Measurements from ENCODE around the gene HOMER3. TPM values are rescaled to one million over a fixed set of nuclear protein-coding genes. Genes with fewer than 3 reads are reported as not detected.

The HOMER3 gene
- total and polyA plus RNA-seq, 2 experiments from 2014 or later: 16.7 to 38.4 TPM

DNA sequence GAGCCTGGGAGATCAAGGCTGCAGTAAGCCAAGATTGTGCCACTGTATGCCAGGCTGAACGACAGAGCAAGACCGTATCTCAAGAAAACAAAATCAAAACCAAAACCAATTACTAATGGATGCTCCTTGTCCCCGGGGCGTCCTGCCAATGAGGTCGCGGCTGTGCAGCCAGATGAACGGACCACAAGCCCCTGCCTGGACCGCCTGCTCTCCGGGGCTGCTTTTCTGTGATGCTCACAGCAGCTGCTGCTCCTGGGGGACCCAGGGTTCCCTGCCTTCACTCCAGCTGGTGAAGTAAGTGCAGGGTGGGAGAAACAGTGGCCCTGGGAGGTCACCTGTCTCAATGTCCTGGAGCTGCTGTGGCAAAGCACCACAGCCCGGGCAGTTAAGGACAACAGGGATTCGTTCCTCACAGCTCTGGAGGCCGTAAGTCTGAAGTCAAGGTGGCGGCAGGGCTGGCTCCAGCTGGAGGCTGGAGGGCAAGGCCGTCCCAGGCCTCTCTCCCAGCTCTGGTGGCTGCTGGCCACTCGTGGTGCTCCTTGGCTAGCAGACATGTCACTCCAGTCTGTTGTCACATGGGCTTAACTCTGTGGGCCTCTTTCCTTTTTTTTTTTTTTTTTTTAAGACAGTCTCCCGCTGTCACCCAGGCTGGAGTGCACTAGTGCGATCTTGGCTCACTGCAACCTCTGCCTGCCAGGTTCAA lies 31.9 kb downstream of the HOMER3 start:
- Mint-ChIP-seq H3K9me3 (no peaks in the 10 kb centered on the region), H3K27me3 (ENCODE audit: insufficient read depth, low read depth, poor library complexity) (peaks cover 4% of the 10 kb centered on the region)
- H3K27ac ChIP-seq (ENCODE audit: low read depth): no peak overlapping the region

More for the DNA sequence above, 31.9 kb downstream of the HOMER3 start:
- H3K36me3 ChIP-seq (ENCODE audit: insufficient read depth): 0 out of 2 replicates have a peak, but pooled peaks cover 4% of the 10 kb centered on the region
- H4K20me1 ChIP-seq (replicated peaks; ENCODE audit: insufficient read depth): no peaks in the 10 kb centered on the region; the same call in 1 of the 2 replicates
- H3K36me3 Mint-ChIP-seq (ENCODE audit: low read depth): peaks cover 20% of the 10 kb centered on the region
- no peaks in the 10 kb centered on the region for H3K4me1 Mint-ChIP-seq
- DNase-seq (ENCODE audit: low spot score): no peak
- H3K9me2 ChIP-seq (ENCODE audit: insufficient read depth): no peaks in the 10 kb centered on the region
- H3K27me3 ChIP-seq (ENCODE audit: insufficient read depth): no peaks in the 10 kb centered on the region
- H3K4me1 ChIP-seq (ENCODE audit: insufficient read depth): no peaks in the 10 kb centered on the region
- no peak overlapping the region for H2AFZ ChIP-seq
- TF ChIP-seq EZH2phosphoT487 (IDR thresholded peaks at IDR 0.05; ENCODE audit: unreplicated experiment): no peak
- TF ChIP-seq ZNF114 (CRISPR knock-in tag; IDR thresholded peaks at IDR 0.05): no peak
- no peak for TF ChIP-seq STAT1 (IDR thresholded peaks at IDR 0.05; ENCODE audit: unreplicated experiment)
- no peak for TF ChIP-seq EZH2 (IDR thresholded peaks at IDR 0.05; ENCODE audit: low read depth, unreplicated experiment)
- TF ChIP-seq, protein P1, sequence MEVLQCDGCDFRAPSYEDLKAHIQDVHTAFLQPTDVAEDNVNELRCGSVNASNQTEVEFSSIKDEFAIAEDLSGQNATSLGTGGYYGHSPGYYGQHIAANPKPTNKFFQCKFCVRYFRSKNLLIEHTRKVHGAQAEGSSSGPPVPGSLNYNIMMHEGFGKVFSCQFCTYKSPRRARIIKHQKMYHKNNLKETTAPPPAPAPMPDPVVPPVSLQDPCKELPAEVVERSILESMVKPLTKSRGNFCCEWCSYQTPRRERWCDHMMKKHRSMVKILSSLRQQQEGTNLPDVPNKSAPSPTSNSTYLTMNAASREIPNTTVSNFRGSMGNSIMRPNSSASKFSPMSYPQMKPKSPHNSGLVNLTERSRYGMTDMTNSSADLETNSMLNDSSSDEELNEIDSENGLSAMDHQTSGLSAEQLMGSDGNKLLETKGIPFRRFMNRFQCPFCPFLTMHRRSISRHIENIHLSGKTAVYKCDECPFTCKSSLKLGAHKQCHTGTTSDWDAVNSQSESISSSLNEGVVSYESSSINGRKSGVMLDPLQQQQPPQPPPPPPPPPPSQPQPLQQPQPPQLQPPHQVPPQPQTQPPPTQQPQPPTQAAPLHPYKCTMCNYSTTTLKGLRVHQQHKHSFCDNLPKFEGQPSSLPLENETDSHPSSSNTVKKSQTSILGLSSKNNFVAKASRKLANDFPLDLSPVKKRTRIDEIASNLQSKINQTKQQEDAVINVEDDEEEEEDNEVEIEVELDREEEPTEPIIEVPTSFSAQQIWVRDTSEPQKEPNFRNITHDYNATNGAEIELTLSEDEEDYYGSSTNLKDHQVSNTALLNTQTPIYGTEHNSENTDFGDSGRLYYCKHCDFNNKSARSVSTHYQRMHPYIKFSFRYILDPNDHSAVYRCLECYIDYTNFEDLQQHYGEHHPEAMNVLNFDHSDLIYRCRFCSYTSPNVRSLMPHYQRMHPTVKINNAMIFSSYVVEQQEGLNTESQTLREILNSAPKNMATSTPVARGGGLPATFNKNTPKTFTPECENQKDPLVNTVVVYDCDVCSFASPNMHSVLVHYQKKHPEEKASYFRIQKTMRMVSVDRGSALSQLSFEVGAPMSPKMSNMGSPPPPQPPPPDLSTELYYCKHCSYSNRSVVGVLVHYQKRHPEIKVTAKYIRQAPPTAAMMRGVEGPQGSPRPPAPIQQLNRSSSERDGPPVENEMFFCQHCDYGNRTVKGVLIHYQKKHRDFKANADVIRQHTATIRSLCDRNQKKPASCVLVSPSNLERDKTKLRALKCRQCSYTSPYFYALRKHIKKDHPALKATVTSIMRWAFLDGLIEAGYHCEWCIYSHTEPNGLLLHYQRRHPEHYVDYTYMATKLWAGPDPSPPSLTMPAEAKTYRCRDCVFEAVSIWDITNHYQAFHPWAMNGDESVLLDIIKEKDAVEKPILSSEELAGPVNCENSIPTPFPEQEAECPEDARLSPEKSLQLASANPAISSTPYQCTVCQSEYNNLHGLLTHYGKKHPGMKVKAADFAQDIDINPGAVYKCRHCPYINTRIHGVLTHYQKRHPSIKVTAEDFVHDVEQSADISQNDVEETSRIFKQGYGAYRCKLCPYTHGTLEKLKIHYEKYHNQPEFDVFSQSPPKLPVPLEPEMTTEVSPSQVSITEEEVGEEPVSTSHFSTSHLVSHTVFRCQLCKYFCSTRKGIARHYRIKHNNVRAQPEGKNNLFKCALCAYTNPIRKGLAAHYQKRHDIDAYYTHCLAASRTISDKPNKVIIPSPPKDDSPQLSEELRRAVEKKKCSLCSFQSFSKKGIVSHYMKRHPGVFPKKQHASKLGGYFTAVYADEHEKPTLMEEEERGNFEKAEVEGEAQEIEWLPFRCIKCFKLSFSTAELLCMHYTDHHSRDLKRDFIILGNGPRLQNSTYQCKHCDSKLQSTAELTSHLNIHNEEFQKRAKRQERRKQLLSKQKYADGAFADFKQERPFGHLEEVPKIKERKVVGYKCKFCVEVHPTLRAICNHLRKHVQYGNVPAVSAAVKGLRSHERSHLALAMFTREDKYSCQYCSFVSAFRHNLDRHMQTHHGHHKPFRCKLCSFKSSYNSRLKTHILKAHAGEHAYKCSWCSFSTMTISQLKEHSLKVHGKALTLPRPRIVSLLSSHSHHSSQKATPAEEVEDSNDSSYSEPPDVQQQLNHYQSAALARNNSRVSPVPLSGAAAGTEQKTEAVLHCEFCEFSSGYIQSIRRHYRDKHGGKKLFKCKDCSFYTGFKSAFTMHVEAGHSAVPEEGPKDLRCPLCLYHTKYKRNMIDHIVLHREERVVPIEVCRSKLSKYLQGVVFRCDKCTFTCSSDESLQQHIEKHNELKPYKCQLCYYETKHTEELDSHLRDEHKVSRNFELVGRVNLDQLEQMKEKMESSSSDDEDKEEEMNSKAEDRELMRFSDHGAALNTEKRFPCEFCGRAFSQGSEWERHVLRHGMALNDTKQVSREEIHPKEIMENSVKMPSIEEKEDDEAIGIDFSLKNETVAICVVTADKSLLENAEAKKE (CRISPR knock-in tag; IDR thresholded peaks at IDR 0.05): no peak
- no peak for TF ChIP-seq CREB1 (CRISPR knock-in tag; IDR thresholded peaks at IDR 0.05; ENCODE audit: low read depth)
- TF ChIP-seq NANOG (IDR thresholded peaks at IDR 0.05; ENCODE audit: borderline replicate concordance): no peak
- no peak for TF ChIP-seq JUNB (IDR thresholded peaks at IDR 0.05; ENCODE audit: unreplicated experiment)
- TF ChIP-seq, protein P2, sequence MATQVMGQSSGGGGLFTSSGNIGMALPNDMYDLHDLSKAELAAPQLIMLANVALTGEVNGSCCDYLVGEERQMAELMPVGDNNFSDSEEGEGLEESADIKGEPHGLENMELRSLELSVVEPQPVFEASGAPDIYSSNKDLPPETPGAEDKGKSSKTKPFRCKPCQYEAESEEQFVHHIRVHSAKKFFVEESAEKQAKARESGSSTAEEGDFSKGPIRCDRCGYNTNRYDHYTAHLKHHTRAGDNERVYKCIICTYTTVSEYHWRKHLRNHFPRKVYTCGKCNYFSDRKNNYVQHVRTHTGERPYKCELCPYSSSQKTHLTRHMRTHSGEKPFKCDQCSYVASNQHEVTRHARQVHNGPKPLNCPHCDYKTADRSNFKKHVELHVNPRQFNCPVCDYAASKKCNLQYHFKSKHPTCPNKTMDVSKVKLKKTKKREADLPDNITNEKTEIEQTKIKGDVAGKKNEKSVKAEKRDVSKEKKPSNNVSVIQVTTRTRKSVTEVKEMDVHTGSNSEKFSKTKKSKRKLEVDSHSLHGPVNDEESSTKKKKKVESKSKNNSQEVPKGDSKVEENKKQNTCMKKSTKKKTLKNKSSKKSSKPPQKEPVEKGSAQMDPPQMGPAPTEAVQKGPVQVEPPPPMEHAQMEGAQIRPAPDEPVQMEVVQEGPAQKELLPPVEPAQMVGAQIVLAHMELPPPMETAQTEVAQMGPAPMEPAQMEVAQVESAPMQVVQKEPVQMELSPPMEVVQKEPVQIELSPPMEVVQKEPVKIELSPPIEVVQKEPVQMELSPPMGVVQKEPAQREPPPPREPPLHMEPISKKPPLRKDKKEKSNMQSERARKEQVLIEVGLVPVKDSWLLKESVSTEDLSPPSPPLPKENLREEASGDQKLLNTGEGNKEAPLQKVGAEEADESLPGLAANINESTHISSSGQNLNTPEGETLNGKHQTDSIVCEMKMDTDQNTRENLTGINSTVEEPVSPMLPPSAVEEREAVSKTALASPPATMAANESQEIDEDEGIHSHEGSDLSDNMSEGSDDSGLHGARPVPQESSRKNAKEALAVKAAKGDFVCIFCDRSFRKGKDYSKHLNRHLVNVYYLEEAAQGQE (IDR thresholded peaks at IDR 0.05; ENCODE audit: unreplicated experiment): no peak
- TF ChIP-seq, protein P3, sequence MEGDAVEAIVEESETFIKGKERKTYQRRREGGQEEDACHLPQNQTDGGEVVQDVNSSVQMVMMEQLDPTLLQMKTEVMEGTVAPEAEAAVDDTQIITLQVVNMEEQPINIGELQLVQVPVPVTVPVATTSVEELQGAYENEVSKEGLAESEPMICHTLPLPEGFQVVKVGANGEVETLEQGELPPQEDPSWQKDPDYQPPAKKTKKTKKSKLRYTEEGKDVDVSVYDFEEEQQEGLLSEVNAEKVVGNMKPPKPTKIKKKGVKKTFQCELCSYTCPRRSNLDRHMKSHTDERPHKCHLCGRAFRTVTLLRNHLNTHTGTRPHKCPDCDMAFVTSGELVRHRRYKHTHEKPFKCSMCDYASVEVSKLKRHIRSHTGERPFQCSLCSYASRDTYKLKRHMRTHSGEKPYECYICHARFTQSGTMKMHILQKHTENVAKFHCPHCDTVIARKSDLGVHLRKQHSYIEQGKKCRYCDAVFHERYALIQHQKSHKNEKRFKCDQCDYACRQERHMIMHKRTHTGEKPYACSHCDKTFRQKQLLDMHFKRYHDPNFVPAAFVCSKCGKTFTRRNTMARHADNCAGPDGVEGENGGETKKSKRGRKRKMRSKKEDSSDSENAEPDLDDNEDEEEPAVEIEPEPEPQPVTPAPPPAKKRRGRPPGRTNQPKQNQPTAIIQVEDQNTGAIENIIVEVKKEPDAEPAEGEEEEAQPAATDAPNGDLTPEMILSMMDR (conservative IDR thresholded peaks at IDR 0.05; ENCODE audit: low read depth in 2 of 2): no peak
- TF ChIP-seq POLR2AphosphoS5 (IDR thresholded peaks at IDR 0.05; ENCODE audit: low read depth): no peak
- TF ChIP-seq ZNF331 (CRISPR knock-in tag; IDR thresholded peaks at IDR 0.05; ENCODE audit: low read depth): no peak
- TF ChIP-seq, protein P4, sequence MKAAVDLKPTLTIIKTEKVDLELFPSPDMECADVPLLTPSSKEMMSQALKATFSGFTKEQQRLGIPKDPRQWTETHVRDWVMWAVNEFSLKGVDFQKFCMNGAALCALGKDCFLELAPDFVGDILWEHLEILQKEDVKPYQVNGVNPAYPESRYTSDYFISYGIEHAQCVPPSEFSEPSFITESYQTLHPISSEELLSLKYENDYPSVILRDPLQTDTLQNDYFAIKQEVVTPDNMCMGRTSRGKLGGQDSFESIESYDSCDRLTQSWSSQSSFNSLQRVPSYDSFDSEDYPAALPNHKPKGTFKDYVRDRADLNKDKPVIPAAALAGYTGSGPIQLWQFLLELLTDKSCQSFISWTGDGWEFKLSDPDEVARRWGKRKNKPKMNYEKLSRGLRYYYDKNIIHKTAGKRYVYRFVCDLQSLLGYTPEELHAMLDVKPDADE (IDR thresholded peaks at IDR 0.05): no peak
- ATAC-seq: no peak
- H3K4me2 ChIP-seq: no peak overlapping the region
- no peak overlapping the region for H3K4me3 Mint-ChIP-seq
- 0 out of 2 replicates have a peak, but pooled peaks cover under 1% of the 10 kb centered on the region for H3K79me2 ChIP-seq (replicated peaks; ENCODE audit: insufficient read depth)
- no peaks in the 10 kb centered on the region for H3F3A ChIP-seq (replicated peaks; ENCODE audit: low read depth)
- no peak overlapping the region for H3K4me3 ChIP-seq
- H3K27ac Mint-ChIP-seq: no peak overlapping the region

All from GM23338 (cell line).